ENCODE data around the gene CCDC63. TPM values are rescaled to one million over a fixed set of nuclear protein-coding genes. Genes with fewer than 3 reads are reported as not detected.

CCDC63 gene
- total and polyA plus RNA-seq, 2 of the 13 experiments (the other 11 are each of a cell fraction or from before 2014, with no cell fraction given) = not detected

DNA sequence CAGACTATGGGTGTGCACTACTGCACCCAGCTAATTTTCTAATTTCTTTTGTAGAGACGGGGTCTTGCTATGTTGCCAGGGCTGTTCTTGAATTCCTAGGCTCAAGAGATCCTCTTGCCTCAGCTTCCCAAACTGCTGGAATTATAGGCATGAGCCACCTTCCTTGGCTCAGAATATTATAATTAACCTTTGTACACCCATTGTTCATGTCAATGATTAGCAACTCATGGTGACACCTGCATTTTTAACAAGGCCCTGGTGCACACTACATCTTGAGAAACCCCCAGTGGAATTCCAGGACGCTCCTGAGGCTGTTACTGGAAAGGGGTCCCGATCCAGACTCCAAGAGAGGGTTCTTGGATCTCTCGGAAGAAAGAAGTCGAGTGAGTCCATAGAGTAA lies 28.3 kb upstream of the CCDC63 start (continued):
- TF ChIP-seq SAP130 (CRISPR knock-in tag; IDR thresholded peaks at IDR 0.05; ENCODE audit: low read depth) (no peak), MLLT10 (CRISPR knock-in tag; IDR thresholded peaks at IDR 0.05) (no peak), ZNF136 (CRISPR knock-in tag; IDR thresholded peaks at IDR 0.05; ENCODE audit: low read depth) (no peak), GTF2F1 (IDR thresholded peaks at IDR 0.05; ENCODE audit: low read length) (no peak), ZNF256 (CRISPR knock-in tag; conservative IDR thresholded peaks at IDR 0.05) (no peak), ZFP36L1 (CRISPR knock-in tag; IDR thresholded peaks at IDR 0.05) (no peak), ZNF264 (CRISPR knock-in tag; IDR thresholded peaks at IDR 0.05) (no peak)
- TF ChIP-seq, protein P1, sequence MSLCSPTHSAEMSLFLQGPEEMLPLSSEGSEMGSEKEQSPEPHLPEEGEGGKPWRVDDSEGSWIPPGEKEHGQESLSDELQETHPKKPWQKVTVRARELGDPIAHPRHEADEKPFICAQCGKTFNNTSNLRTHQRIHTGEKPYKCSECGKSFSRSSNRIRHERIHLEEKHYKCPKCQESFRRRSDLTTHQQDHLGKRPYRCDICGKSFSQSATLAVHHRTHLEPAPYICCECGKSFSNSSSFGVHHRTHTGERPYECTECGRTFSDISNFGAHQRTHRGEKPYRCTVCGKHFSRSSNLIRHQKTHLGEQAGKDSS (CRISPR knock-in tag; IDR thresholded peaks at IDR 0.05; ENCODE audit: borderline replicate concordance, low read depth) = no peak

DNA sequence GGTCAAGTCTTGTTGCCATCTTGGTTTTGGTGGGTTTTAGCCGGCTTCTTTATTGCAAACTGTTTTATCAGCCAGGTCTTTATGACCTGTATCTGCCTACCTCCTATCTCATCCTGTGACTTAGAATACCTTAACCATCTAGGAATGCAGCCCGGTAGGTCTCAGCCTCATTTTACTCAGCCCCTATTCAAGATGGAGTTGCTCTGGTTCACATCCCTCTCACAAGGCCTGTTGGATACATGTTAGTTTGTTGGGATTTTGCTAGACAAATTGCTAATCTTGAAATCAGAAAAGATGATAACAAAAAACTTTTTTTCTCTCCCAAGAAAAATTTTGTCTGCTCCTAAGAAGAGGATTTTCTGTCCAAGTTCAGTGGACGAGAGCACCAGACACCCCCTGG lies 27.6 kb upstream of the CCDC63 start:
- 0 out of 2 replicates have a peak, but pooled peaks cover 7% of the 10 kb centered on the region for H3K4me1 ChIP-seq (ENCODE audit: insufficient read depth, low read length)
- ChIA-PET POLR2A (no interaction called here), CTCF (ENCODE audit: low intra/inter-chr PET ratio, low total read pairs) (no interaction called here)
- H3K9me3 ChIP-seq (ENCODE audit: low read length) = no peaks in the 10 kb centered on the region
- H3K4me2 ChIP-seq (ENCODE audit: low read depth, low read length) = no peak overlapping the region
- TF ChIP-seq ZNF674 (CRISPR knock-in tag; IDR thresholded peaks at IDR 0.05; ENCODE audit: low read depth) = no peak
- TF ChIP-seq MBNL3 (CRISPR knock-in tag; conservative IDR thresholded peaks at IDR 0.05) = no peak
- no peak for TF ChIP-seq MXI1 (IDR thresholded peaks at IDR 0.05; ENCODE audit: borderline replicate concordance, low read depth, low read length)
- TF ChIP-seq ZSCAN31 (CRISPR knock-in tag; IDR thresholded peaks at IDR 0.05; ENCODE audit: low read depth) = no peak
- no peak for TF ChIP-seq LCORL (IDR thresholded peaks at IDR 0.05)
- TF ChIP-seq LCORL (CRISPR knock-in tag; IDR thresholded peaks at IDR 0.05) = no peak
- TF ChIP-seq SIX4 (CRISPR knock-in tag; IDR thresholded peaks at IDR 0.05) = no peak
- TF ChIP-seq, protein P2, sequence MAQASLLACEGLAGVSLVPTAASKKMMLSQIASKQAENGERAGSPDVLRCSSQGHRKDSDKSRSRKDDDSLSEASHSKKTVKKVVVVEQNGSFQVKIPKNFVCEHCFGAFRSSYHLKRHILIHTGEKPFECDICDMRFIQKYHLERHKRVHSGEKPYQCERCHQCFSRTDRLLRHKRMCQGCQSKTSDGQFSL (CRISPR knock-in tag; IDR thresholded peaks at IDR 0.05) = no peak
- TF ChIP-seq, protein P3, sequence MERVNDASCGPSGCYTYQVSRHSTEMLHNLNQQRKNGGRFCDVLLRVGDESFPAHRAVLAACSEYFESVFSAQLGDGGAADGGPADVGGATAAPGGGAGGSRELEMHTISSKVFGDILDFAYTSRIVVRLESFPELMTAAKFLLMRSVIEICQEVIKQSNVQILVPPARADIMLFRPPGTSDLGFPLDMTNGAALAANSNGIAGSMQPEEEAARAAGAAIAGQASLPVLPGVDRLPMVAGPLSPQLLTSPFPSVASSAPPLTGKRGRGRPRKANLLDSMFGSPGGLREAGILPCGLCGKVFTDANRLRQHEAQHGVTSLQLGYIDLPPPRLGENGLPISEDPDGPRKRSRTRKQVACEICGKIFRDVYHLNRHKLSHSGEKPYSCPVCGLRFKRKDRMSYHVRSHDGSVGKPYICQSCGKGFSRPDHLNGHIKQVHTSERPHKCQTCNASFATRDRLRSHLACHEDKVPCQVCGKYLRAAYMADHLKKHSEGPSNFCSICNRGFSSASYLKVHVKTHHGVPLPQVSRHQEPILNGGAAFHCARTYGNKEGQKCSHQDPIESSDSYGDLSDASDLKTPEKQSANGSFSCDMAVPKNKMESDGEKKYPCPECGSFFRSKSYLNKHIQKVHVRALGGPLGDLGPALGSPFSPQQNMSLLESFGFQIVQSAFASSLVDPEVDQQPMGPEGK (CRISPR knock-in tag; IDR thresholded peaks at IDR 0.05) = no peak
- TF ChIP-seq, protein P4, sequence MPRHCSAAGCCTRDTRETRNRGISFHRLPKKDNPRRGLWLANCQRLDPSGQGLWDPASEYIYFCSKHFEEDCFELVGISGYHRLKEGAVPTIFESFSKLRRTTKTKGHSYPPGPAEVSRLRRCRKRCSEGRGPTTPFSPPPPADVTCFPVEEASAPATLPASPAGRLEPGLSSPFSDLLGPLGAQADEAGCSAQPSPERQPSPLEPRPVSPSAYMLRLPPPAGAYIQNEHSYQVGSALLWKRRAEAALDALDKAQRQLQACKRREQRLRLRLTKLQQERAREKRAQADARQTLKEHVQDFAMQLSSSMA (CRISPR knock-in tag; IDR thresholded peaks at IDR 0.05) = no peak
- H3K27ac ChIP-seq (ENCODE audit: extremely low read length, insufficient read depth, low read length) = no peak overlapping the region
- in situ Hi-C loops (cut with HindIII; ENCODE audit: extremely low pct_ligation_motif_present, low pct_unique_long_range_greater_than_20kb) (no loop called here), intact Hi-C loops (cut with micrococcal nuclease; ENCODE audit: unreplicated experiment) (no loop called here)
- peaks cover 0 to 1% of the 10 kb centered on the region in 2 experiments; a peak in 2 of 5 replicates for H3K27me3 ChIP-seq (ENCODE audit: control insufficient read depth in 1 of 2, insufficient read depth in 2 of 2, low read length in 2 of 2)
- BruUV-seq (replicated peaks) = no TSS peak
- DNase-seq (ENCODE audit: low spot score) (no peak), FAIRE-seq (no peak), ATAC-seq (no peak)
- H2AFZ ChIP-seq (ENCODE audit: low read length) = no peak overlapping the region
- H3K79me2 ChIP-seq (ENCODE audit: insufficient read depth, low read length) = no peaks in the 10 kb centered on the region
- H3K4me3 ChIP-seq (replicated peaks in 1 of 3; ENCODE audit: insufficient read depth in 1 of 3, low read depth in 2 of 3, low read length in 3 of 3) = no peak overlapping the region
- H4K20me1 ChIP-seq (ENCODE audit: insufficient read depth, low read length) = no peaks in the 10 kb centered on the region
- WGBS (ENCODE audit: low lambda C conversion rate) = 31% methylated on average over 3 of the region's 3 CpGs
- no peaks in the 10 kb centered on the region for H3K36me3 ChIP-seq (replicated peaks in 1 of 2; ENCODE audit: control insufficient read depth in 1 of 2, insufficient read depth in 2 of 2, low read length in 2 of 2)
- no peak overlapping the region for H3K9ac ChIP-seq (ENCODE audit: insufficient read depth, low read depth, low read length)

Measured in HepG2 (cell line).